KMS-11 (cell line): ENCODE measurements around the gene ANKHD1.

Source experiments
- H2AFZ ChIP-seq: fragments of 200-600 bp; sonication (generic); 2 replicates; pipeline ENCODE4 v1.6.1; 2016; ENCODE audit warnings: antibody characterized with exemption, mixed run types, low read depth
- H3K27ac ChIP-seq: fragments of 200-600 bp; sonication (generic); 2 replicates; pipeline ENCODE4 v1.6.1; 2016; ENCODE audit warnings: mild to moderate bottlenecking, mixed run types
- H3K27me3 ChIP-seq: fragments of 200-600 bp; sonication (generic); 2 replicates; pipeline ENCODE4 v1.6.1; 2017; ENCODE audit warnings: mild to moderate bottlenecking, low read depth, mixed run types, moderate library complexity; ENCODE audit not compliant: insufficient read depth
- H3K36me3 ChIP-seq: fragments of 200-600 bp; sonication (generic); 2 replicates; pipeline ENCODE4 v1.6.1; 2017; ENCODE audit warnings: mild to moderate bottlenecking, mixed run types; ENCODE audit not compliant: insufficient read depth
- H3K4me1 ChIP-seq: fragments of 200-600 bp; sonication (generic); 2 replicates; pipeline ENCODE4 v1.6.1; 2016; ENCODE audit warnings: mild to moderate bottlenecking, low read depth, mixed run types; ENCODE audit not compliant: poor library complexity, severe bottlenecking
- H3K4me2 ChIP-seq: fragments of 200-600 bp; sonication (generic); 2 replicates; pipeline ENCODE4 v1.7.0; 2016; ENCODE audit warnings: mild to moderate bottlenecking, mixed run types
- H3K4me3 ChIP-seq: fragments of 200-600 bp; sonication (generic); IDR thresholded peaks from 2 replicates; pipeline ENCODE4 v1.6.1; 2017; ENCODE audit warnings: low read depth, low read length, mixed read lengths; ENCODE audit not compliant: insufficient read depth
- H3K79me2 ChIP-seq: fragments of 200-600 bp; sonication (generic); 2 replicates; pipeline ENCODE4 v1.6.1; 2016; ENCODE audit warnings: low read depth, mixed run types; ENCODE audit not compliant: insufficient read depth
- H3K9ac ChIP-seq: fragments of 200-600 bp; sonication (generic); 2 replicates; pipeline ENCODE4 v1.6.1; 2016; ENCODE audit warnings: mild to moderate bottlenecking, mixed run types
- H4K20me1 ChIP-seq: fragments of 200-600 bp; sonication (generic); 2 replicates; pipeline ENCODE4 v1.6.1; 2016; ENCODE audit warnings: mild to moderate bottlenecking, mixed run types; ENCODE audit not compliant: insufficient read depth
- TF ChIP-seq, protein P1 (sequence below): fragments of 200-600 bp; sonication (generic); conservative IDR thresholded peaks from 2 replicates; pipeline ENCODE4 v1.6.1; 2017; ENCODE audit warnings: low read depth, mild to moderate bottlenecking, antibody characterized with exemption, low read length, moderate library complexity, mixed read lengths

Gene ANKHD1

DNA sequence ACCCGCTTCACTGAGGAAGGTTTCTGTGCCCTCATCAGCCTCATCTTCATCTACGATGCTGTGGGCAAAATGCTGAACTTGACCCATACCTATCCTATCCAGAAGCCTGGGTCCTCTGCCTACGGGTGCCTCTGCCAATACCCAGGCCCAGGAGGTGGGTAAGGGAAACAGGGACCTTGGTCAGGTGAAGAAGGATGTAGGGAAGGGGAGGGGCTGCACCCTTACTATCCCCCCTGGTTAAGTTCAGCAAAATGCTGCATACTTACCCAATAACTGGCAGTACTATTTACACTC lies 37.2 kb upstream of the ANKHD1 start:
- H2AFZ ChIP-seq = no peak overlapping the region
- TF ChIP-seq, protein P1, sequence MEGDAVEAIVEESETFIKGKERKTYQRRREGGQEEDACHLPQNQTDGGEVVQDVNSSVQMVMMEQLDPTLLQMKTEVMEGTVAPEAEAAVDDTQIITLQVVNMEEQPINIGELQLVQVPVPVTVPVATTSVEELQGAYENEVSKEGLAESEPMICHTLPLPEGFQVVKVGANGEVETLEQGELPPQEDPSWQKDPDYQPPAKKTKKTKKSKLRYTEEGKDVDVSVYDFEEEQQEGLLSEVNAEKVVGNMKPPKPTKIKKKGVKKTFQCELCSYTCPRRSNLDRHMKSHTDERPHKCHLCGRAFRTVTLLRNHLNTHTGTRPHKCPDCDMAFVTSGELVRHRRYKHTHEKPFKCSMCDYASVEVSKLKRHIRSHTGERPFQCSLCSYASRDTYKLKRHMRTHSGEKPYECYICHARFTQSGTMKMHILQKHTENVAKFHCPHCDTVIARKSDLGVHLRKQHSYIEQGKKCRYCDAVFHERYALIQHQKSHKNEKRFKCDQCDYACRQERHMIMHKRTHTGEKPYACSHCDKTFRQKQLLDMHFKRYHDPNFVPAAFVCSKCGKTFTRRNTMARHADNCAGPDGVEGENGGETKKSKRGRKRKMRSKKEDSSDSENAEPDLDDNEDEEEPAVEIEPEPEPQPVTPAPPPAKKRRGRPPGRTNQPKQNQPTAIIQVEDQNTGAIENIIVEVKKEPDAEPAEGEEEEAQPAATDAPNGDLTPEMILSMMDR = no peak
- no peak overlapping the region for H3K9ac ChIP-seq
- no peak overlapping the region for H3K4me2 ChIP-seq
- no peaks in the 10 kb centered on the region for H4K20me1 ChIP-seq
- no peaks in the 10 kb centered on the region for H3K36me3 ChIP-seq
- H3K4me1 ChIP-seq = no peaks in the 10 kb centered on the region
- no peaks in the 10 kb centered on the region for H3K79me2 ChIP-seq
- no peak overlapping the region for H3K4me3 ChIP-seq
- H3K27ac ChIP-seq = no peak overlapping the region
- no peaks in the 10 kb centered on the region for H3K27me3 ChIP-seq

DNA sequence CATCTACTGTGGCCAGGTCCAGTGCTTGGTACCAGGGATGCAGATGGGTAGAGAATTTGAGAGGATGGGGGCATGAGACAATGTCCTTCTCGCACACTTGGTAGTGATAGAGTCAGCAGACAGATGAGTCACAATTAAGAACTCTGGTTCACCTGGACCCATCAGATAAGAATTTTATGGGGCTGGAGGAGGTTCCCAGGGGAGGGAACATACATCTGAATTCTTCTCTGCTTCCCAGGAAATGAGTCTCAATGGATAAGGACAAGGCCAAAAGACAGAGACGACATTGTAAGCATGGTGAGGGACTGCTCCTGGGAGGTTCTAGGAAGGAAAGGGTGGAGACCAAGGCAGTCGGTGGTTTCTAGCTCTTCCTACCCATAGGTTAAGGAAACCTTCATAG lies 36.4 kb upstream of the ANKHD1 start:
- no peak overlapping the region for H3K9ac ChIP-seq
- no peaks in the 10 kb centered on the region for H3K79me2 ChIP-seq
- H4K20me1 ChIP-seq = no peaks in the 10 kb centered on the region
- H3K4me3 ChIP-seq = no peak overlapping the region
- no peak overlapping the region for H2AFZ ChIP-seq
- no peaks in the 10 kb centered on the region for H3K27me3 ChIP-seq
- TF ChIP-seq, protein P1 = no peak
- no peaks in the 10 kb centered on the region for H3K36me3 ChIP-seq
- H3K4me2 ChIP-seq = no peak overlapping the region
- no peaks in the 10 kb centered on the region for H3K4me1 ChIP-seq
- no peak overlapping the region for H3K27ac ChIP-seq

DNA sequence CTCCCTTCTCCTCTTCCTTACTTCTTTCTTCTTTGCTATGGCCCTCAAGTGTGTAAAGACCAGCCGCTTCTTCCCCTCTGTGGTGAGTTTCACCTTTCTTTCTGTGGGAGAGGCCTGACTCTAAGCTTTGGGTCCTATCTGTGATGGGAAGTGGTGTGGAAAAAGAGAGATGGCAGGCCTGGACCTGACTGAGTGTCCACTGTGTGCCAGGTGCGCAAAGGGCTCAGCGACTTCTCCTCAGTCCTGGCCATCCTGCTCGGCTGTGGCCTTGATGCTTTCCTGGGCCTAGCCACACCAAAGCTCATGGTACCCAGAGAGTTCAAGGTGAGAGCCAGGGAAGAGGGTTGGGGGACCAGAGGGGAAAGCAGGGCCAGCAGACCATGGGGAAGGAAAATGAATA lies 35.7 kb upstream of the ANKHD1 start:
- H3K79me2 ChIP-seq = no peaks in the 10 kb centered on the region
- H3K27me3 ChIP-seq = no peaks in the 10 kb centered on the region
- H4K20me1 ChIP-seq = no peaks in the 10 kb centered on the region
- TF ChIP-seq, protein P1 = no peak
- H3K36me3 ChIP-seq = no peaks in the 10 kb centered on the region
- H3K4me1 ChIP-seq = no peaks in the 10 kb centered on the region
- no peak overlapping the region for H2AFZ ChIP-seq
- no peak overlapping the region for H3K4me3 ChIP-seq
- no peak overlapping the region for H3K4me2 ChIP-seq
- H3K27ac ChIP-seq = no peak overlapping the region
- H3K9ac ChIP-seq = no peak overlapping the region

DNA sequence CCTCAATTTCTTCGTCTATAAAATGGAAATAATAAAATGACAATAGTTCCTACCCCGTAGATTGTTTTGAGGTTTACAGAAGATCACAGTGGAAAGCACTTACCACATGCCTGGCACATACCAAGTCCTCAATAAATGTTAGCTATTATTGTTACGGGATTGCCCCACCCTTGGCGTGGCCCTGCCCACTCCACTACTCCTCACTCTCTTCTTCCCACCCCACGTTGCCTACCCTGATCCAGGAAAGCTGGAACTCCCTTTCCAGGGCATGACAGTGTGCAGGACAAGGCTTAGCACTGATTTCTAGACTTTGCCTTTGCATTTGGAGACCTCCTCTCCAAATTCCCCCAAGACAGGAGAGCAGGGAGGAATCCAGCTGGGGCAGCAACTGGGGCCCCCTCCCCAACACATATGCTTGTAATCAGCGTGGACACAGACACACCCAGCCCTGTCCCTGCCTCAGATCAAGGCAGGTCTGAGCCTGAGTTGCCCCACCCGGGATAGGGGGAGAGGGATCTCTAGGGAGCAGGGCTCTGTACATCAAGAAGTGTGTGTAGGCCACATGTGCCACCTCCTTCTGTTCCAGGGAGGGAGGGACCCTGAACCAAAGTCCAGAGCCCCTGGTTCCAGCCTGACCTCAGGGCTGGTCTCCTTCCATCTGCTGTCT lies 34.9 kb upstream of the ANKHD1 start:
- TF ChIP-seq, protein P1 = no peak
- Histone ChIP-seq H3K79me2 (no peaks in the 10 kb centered on the region), H2AFZ (no peak overlapping the region), H3K4me3 (no peak overlapping the region), H3K27ac (no peak overlapping the region), H3K4me2 (no peak overlapping the region), H3K27me3 (no peaks in the 10 kb centered on the region), H4K20me1 (no peaks in the 10 kb centered on the region), H3K36me3 (no peaks in the 10 kb centered on the region), H3K4me1 (no peaks in the 10 kb centered on the region), H3K9ac (no peak overlapping the region)
